ENCODE data around the gene NUMB. TPM values are rescaled to one million over a fixed set of nuclear protein-coding genes. Genes with fewer than 3 reads are reported as not detected.

Gene NUMB
- total RNA-seq, 1 donor from 2014 or later, result 72.7 TPM

GRCh38 chr14:73460691-73461127 is 2.4 kb upstream of the NUMB start:
- no peak for DNase-seq (ENCODE audit: extremely low spot score, unreplicated experiment)
- Mint-ChIP-seq H3K4me3 (ENCODE audit: unreplicated experiment) (no peak overlapping the region), H3K36me3 (ENCODE audit: unreplicated experiment) (no peaks in the 10 kb centered on the region), H3K27me3 (ENCODE audit: unreplicated experiment) (no peaks in the 10 kb centered on the region), H3K27ac (ENCODE audit: unreplicated experiment) (no peak overlapping the region), H3K4me1 (ENCODE audit: unreplicated experiment) (peaks cover 48% of the 10 kb centered on the region), H3K9me3 (ENCODE audit: unreplicated experiment) (no peaks in the 10 kb centered on the region)
- TF ChIP-seq, protein P1, sequence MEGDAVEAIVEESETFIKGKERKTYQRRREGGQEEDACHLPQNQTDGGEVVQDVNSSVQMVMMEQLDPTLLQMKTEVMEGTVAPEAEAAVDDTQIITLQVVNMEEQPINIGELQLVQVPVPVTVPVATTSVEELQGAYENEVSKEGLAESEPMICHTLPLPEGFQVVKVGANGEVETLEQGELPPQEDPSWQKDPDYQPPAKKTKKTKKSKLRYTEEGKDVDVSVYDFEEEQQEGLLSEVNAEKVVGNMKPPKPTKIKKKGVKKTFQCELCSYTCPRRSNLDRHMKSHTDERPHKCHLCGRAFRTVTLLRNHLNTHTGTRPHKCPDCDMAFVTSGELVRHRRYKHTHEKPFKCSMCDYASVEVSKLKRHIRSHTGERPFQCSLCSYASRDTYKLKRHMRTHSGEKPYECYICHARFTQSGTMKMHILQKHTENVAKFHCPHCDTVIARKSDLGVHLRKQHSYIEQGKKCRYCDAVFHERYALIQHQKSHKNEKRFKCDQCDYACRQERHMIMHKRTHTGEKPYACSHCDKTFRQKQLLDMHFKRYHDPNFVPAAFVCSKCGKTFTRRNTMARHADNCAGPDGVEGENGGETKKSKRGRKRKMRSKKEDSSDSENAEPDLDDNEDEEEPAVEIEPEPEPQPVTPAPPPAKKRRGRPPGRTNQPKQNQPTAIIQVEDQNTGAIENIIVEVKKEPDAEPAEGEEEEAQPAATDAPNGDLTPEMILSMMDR (IDR thresholded peaks at IDR 0.05), result no peak

DNA sequence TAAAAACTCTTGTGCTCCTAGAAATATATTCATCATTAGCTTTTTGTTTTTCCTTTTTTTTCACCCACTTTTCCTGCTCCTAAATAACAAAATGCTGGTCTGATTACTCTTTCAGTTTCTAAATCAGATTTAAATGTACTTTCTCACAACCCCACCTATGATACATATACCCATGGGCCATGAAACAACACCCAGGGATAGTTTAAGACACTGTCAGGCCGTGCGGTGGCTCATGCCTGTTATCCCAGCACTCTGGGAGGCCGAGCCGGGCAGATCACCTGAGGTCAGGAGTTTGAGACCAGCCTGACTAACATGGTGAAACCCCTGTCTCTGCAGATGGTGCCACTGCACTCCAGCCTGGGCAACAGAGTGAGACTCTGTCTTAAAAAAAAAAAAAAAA is 1.6 kb upstream of the NUMB start:
- H3K27me3 Mint-ChIP-seq (ENCODE audit: unreplicated experiment), result no peaks in the 10 kb centered on the region
- no peak overlapping the region for H3K27ac Mint-ChIP-seq (ENCODE audit: unreplicated experiment)
- peak overlapping the region; percentile 33 for H3K4me3 Mint-ChIP-seq (ENCODE audit: unreplicated experiment)
- peak; percentile 34 for DNase-seq (ENCODE audit: extremely low spot score, unreplicated experiment)
- H3K4me1 Mint-ChIP-seq (ENCODE audit: unreplicated experiment), result peaks cover 49% of the 10 kb centered on the region
- H3K9me3 Mint-ChIP-seq (ENCODE audit: unreplicated experiment), result no peaks in the 10 kb centered on the region
- no peaks in the 10 kb centered on the region for H3K36me3 Mint-ChIP-seq (ENCODE audit: unreplicated experiment)
- TF ChIP-seq, protein P1 (IDR thresholded peaks at IDR 0.05), result no peak

DNA sequence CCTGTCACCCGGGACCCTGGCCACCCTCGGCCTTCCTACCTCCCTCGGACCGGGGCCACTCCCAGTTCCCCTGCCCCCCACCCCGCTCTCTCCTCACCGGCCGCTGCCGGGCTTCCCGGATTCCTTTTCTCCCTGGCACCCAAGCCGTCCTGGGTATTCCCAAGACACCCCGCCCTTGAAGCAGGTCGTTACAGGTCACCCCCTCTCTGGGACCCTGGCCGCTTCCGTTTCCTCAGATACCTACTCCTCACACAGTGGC is 493 bp downstream of the NUMB start:
- no peaks in the 10 kb centered on the region for H3K9me3 Mint-ChIP-seq (ENCODE audit: unreplicated experiment)
- peak overlapping the region; percentile 96 for H3K27ac Mint-ChIP-seq (ENCODE audit: unreplicated experiment)
- peak; percentile 84 for DNase-seq (ENCODE audit: extremely low spot score, unreplicated experiment)
- TF ChIP-seq, protein P1 (IDR thresholded peaks at IDR 0.05), result no peak
- no peaks in the 10 kb centered on the region for H3K27me3 Mint-ChIP-seq (ENCODE audit: unreplicated experiment)
- H3K4me3 Mint-ChIP-seq (ENCODE audit: unreplicated experiment), result peak overlapping the region; percentile 98
- peaks cover 45% of the 10 kb centered on the region for H3K4me1 Mint-ChIP-seq (ENCODE audit: unreplicated experiment)
- H3K36me3 Mint-ChIP-seq (ENCODE audit: unreplicated experiment), result no peaks in the 10 kb centered on the region

- peak; percentile 83 for DNase-seq (ENCODE audit: extremely low spot score, unreplicated experiment)
- no peaks in the 10 kb centered on the region for H3K9me3 Mint-ChIP-seq (ENCODE audit: unreplicated experiment)
- peak overlapping the region; percentile 96 for H3K27ac Mint-ChIP-seq (ENCODE audit: unreplicated experiment)
- no peaks in the 10 kb centered on the region for H3K36me3 Mint-ChIP-seq (ENCODE audit: unreplicated experiment)
- peak overlapping the region; percentile 98 for H3K4me3 Mint-ChIP-seq (ENCODE audit: unreplicated experiment)
- no peaks in the 10 kb centered on the region for H3K27me3 Mint-ChIP-seq (ENCODE audit: unreplicated experiment)
- TF ChIP-seq, protein P1 (IDR thresholded peaks at IDR 0.05), result no peak
- H3K4me1 Mint-ChIP-seq (ENCODE audit: unreplicated experiment), result peaks cover 51% of the 10 kb centered on the region
These were observed 1.1 kb downstream of the NUMB start for GRCh38 chr14:73457041-73457923.

- Mint-ChIP-seq H3K27me3 (ENCODE audit: unreplicated experiment) (no peaks in the 10 kb centered on the region), H3K4me1 (ENCODE audit: unreplicated experiment) (peaks cover 46% of the 10 kb centered on the region), H3K27ac (ENCODE audit: unreplicated experiment) (peak overlapping the region; percentile 23), H3K9me3 (ENCODE audit: unreplicated experiment) (no peaks in the 10 kb centered on the region), H3K4me3 (ENCODE audit: unreplicated experiment) (no peak overlapping the region), H3K36me3 (ENCODE audit: unreplicated experiment) (no peaks in the 10 kb centered on the region)
- TF ChIP-seq, protein P1 (IDR thresholded peaks at IDR 0.05), result no peak
- DNase-seq (ENCODE audit: extremely low spot score, unreplicated experiment), result no peak
These were observed 3.1 kb downstream of the NUMB start for GRCh38 chr14:73455294-73455693.

Data from osteocyte (in vitro differentiated cells).